HG03135 (cell line): ENCODE results near the gene PIGM.

Experiments
- ATAC-seq: cut with Tn5 transposase; IDR thresholded peaks from one replicate; pipeline ENCODE4 v1.9.1; 2021; ENCODE audit warnings: mild to moderate bottlenecking, moderate library complexity; ENCODE audit not compliant: unreplicated experiment

PIGM gene

GRCh38 chr1:159990005-159990404, 41.8 kb downstream of the PIGM start:
- ATAC-seq = no peak

GRCh38 chr1:159989581-159989980, 42.2 kb downstream of the PIGM start:
- no peak for ATAC-seq

- no peak for ATAC-seq
Observed at GRCh38 chr1:159988006-159988405, 43.8 kb downstream of the PIGM start.

GRCh38 chr1:159987186-159987585, 44.6 kb downstream of the PIGM start:
- ATAC-seq = no peak

GRCh38 chr1:159986531-159986930, 45.3 kb downstream of the PIGM start:
- no peak for ATAC-seq

GRCh38 chr1:159986093-159986492, 45.7 kb downstream of the PIGM start:
- ATAC-seq = no peak

GRCh38 chr1:159985473-159985872, 46.3 kb downstream of the PIGM start:
- no peak for ATAC-seq

- no peak for ATAC-seq
Observed at GRCh38 chr1:159983681-159984080, 48.1 kb downstream of the PIGM start.

- ATAC-seq = no peak
Observed at GRCh38 chr1:159982280-159982679, 49.5 kb downstream of the PIGM start.

GRCh38 chr1:159981351-159982055, 50.3 kb downstream of the PIGM start:
- ATAC-seq = no peak

GRCh38 chr1:159980786-159981185, 51.0 kb downstream of the PIGM start:
- ATAC-seq = no peak

- ATAC-seq = no peak
Observed at GRCh38 chr1:159980076-159980475, 51.7 kb downstream of the PIGM start.

- no peak for ATAC-seq
Observed at GRCh38 chr1:159979257-159979656, 52.5 kb downstream of the PIGM start.

- no peak for ATAC-seq
Observed at GRCh38 chr1:159978107-159978398, 53.7 kb downstream of the PIGM start.

- ATAC-seq = no peak
Observed at GRCh38 chr1:159977364-159978106, 54.3 kb downstream of the PIGM start.
